HepG2 (cell line): ENCODE data around the gene AFF1. TPM values are rescaled to one million over a fixed set of nuclear protein-coding genes. Genes with fewer than 3 reads are reported as not detected.

Source experiments
- AGO1 ChIP-seq: fragments of 200-400 bp; formaldehyde crosslinking; IDR thresholded peaks from 2 replicates; pipeline ENCODE4 v1.6.1; 2017; ENCODE audit warnings: mild to moderate bottlenecking, low read depth, low read length, moderate library complexity; ENCODE audit not compliant: poor library complexity, severe bottlenecking
- ARID2 ChIP-seq: sonication (generic); formaldehyde crosslinking; IDR thresholded peaks from 2 replicates; pipeline ENCODE4 v1.8.1; 2022; ENCODE audit warnings: mild to moderate bottlenecking, missing genetic modification reagents, borderline replicate concordance
- ARID4A ChIP-seq: sonication (generic); formaldehyde crosslinking; IDR thresholded peaks from 2 replicates; pipeline ENCODE4 v1.5.0; 2020; ENCODE audit warnings: mild to moderate bottlenecking, missing genetic modification reagents, borderline replicate concordance
- ESRRA ChIP-seq: sonication (generic); formaldehyde crosslinking; IDR thresholded peaks from 2 replicates; pipeline ENCODE4 v1.5.1; 2020; ENCODE audit warnings: mild to moderate bottlenecking, low read depth, missing genetic modification reagents
- SAP130 ChIP-seq: IDR thresholded peaks from 2 replicates; pipeline ENCODE4 v1.6.1; 2016; ENCODE audit warnings: low read depth
- TRAFD1 ChIP-seq: sonication (generic); formaldehyde crosslinking; IDR thresholded peaks from 2 replicates; pipeline ENCODE4 v1.5.1; 2020; ENCODE audit warnings: missing genetic modification reagents, mild to moderate bottlenecking, borderline replicate concordance
- U2AF2 ChIP-seq: fragments of 200-400 bp; formaldehyde crosslinking; IDR thresholded peaks from 2 replicates; pipeline ENCODE4 v1.6.1; 2017; ENCODE audit warnings: low read depth, mild to moderate bottlenecking, low read length
- ZKSCAN8 ChIP-seq: IDR thresholded peaks from 2 replicates; pipeline ENCODE4 v1.6.1; 2016; ENCODE audit warnings: borderline replicate concordance, missing genetic modification reagents, missing compliant biosample characterization
- ZMAT3 ChIP-seq: sonication (generic); formaldehyde crosslinking; conservative IDR thresholded peaks from 2 replicates; pipeline ENCODE4 v1.7.0; 2021; ENCODE audit warnings: missing genetic modification reagents
- ZNF281 ChIP-seq: sonication (generic); formaldehyde crosslinking; IDR thresholded peaks from 2 replicates; pipeline ENCODE4 v1.4.0; 2020; ENCODE audit warnings: missing genetic modification reagents, borderline replicate concordance
- ZNF3 ChIP-seq: IDR thresholded peaks from 2 replicates; pipeline ENCODE4 v1.7.0; 2017; ENCODE audit warnings: inconsistent platforms
- ZNF335 ChIP-seq: sonication (generic); formaldehyde crosslinking; IDR thresholded peaks from 2 replicates; pipeline ENCODE4 v1.4.0; 2020; ENCODE audit warnings: missing genetic modification reagents
- ZNF468 ChIP-seq: sonication (generic); formaldehyde crosslinking; IDR thresholded peaks from 2 replicates; pipeline ENCODE4 v1.8.0; 2022; ENCODE audit warnings: mild to moderate bottlenecking, moderate library complexity, missing genetic modification reagents
- ZNF609 ChIP-seq: sonication (generic); formaldehyde crosslinking; IDR thresholded peaks from 2 replicates; pipeline ENCODE4 v1.4.0; 2020; ENCODE audit warnings: mild to moderate bottlenecking, missing genetic modification reagents, borderline replicate concordance
- polyA plus RNA-seq, 8 experiments: library from polyadenylated mRNA; depleted of rRNA in 3 of 8; stranded (reverse) in 7 of 8; unstranded in 1 of 8; fragments of >200 nt; fragmentation: Illumina TruSeq in 4 of 8; extraction: Trizol in 4 of 8; gene quantifications; 2 replicates each; pipeline versions ENCODE4 v1.2.1 to v1.2.3, GENCODE V29; 2011 to 2016; ENCODE audit warnings: low read depth in 4 of 8, missing spikeins in 1 of 8, mixed read lengths in 1 of 8; ENCODE audit not compliant: insufficient read depth in 1 of 8
- total RNA-seq, 5 experiments: library from RNA; depleted of rRNA; stranded (reverse); fragments of >200 nt; fragmentation: Illumina TruSeq; extraction: Trizol; gene quantifications; 2 replicates each; pipeline ENCODE4 v1.2.3, GENCODE V29; 2016; ENCODE audit warnings: low read depth in 1 of 5

AFF1 gene
- total and polyA plus RNA-seq, 2 of the 13 experiments (the other 11 are each of a cell fraction or from before 2014, with no cell fraction given): 15.5 to 15.9 TPM

- TF ChIP-seq TRAFD1 (CRISPR knock-in tag) (no peak), ZKSCAN8 (CRISPR knock-in tag) (peak; percentile 91; the same call in 1 of the 2 replicates), U2AF2 (no peak), ZNF468 (CRISPR knock-in tag) (no peak), ARID4A (CRISPR knock-in tag) (peak; percentile 70; the same call in 1 of the 2 replicates), ZNF335 (no peak), ZNF609 (CRISPR knock-in tag) (peak; percentile 69; the same call in 1 of the 2 replicates), ZMAT3 (CRISPR knock-in tag) (no peak), ARID2 (no peak), ZNF281 (peak; percentile 63; the same call in 1 of the 2 replicates), ESRRA (peak; percentile 70; the same call in 1 of the 2 replicates), SAP130 (CRISPR knock-in tag) (peak; percentile 81), ZNF3 (no peak), AGO1 (no peak)
Observed at GRCh38 chr4:86993909-86994681, 59.3 kb downstream of the AFF1 start (continued).
